ENCODE measurements around the gene PDGFB.

- no peak for TF ChIP-seq CTCF (IDR thresholded peaks at IDR 0.05)
- no peak for TF ChIP-seq POLR2A (IDR thresholded peaks at IDR 0.05)
These were observed 19.2 kb downstream of the PDGFB start for GRCh38 chr22:39225591-39225990.
